ENCODE data around the gene RNF224. TPM values are rescaled to one million over a fixed set of nuclear protein-coding genes. Genes with fewer than 3 reads are reported as not detected.

The RNF224 gene
- total and polyA plus RNA-seq, 2 of the 13 experiments (the other 11 are each of a cell fraction or from before 2014, with no cell fraction given), result 0.09 TPM; not detected in 1

- TF ChIP-seq, protein P1, sequence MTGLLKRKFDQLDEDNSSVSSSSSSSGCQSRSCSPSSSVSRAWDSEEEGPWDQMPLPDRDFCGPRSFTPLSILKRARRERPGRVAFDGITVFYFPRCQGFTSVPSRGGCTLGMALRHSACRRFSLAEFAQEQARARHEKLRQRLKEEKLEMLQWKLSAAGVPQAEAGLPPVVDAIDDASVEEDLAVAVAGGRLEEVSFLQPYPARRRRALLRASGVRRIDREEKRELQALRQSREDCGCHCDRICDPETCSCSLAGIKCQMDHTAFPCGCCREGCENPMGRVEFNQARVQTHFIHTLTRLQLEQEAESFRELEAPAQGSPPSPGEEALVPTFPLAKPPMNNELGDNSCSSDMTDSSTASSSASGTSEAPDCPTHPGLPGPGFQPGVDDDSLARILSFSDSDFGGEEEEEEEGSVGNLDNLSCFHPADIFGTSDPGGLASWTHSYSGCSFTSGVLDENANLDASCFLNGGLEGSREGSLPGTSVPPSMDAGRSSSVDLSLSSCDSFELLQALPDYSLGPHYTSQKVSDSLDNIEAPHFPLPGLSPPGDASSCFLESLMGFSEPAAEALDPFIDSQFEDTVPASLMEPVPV (CRISPR knock-in tag; IDR thresholded peaks at IDR 0.05), result 0 out of 2 replicates have a peak, but pooled peaks have one; percentile 25
- TF ChIP-seq POGZ (CRISPR knock-in tag; IDR thresholded peaks at IDR 0.05) (peak; percentile 70), NFIB (CRISPR knock-in tag; IDR thresholded peaks at IDR 0.05; ENCODE audit: borderline replicate concordance) (no peak), FOSL2 (CRISPR knock-in tag; IDR thresholded peaks at IDR 0.05) (peak; percentile 14; the same call in 1 of the 2 replicates), HES4 (CRISPR knock-in tag; IDR thresholded peaks at IDR 0.05; ENCODE audit: borderline replicate concordance) (no peak; the same call in 1 of the 2 replicates), KAT2B (IDR thresholded peaks at IDR 0.05; ENCODE audit: borderline replicate concordance, low read depth, low read length) (no peak), NFIC (IDR thresholded peaks at IDR 0.05; ENCODE audit: low read length) (no peak), MYNN (CRISPR knock-in tag; IDR thresholded peaks at IDR 0.05; ENCODE audit: low read depth) (no peak), ZSCAN30 (CRISPR knock-in tag; IDR thresholded peaks at IDR 0.05) (no peak), ZBTB37 (CRISPR knock-in tag; IDR thresholded peaks at IDR 0.05) (no peak), ZNF562 (CRISPR knock-in tag; IDR thresholded peaks at IDR 0.05; ENCODE audit: borderline replicate concordance) (no peak), MTF1 (CRISPR knock-in tag; IDR thresholded peaks at IDR 0.05) (no peak), PAXIP1 (CRISPR knock-in tag; conservative IDR thresholded peaks at IDR 0.05) (0 out of 2 replicates have a peak, but pooled peaks have one; percentile 7), NAIF1 (CRISPR knock-in tag; IDR thresholded peaks at IDR 0.05; ENCODE audit: borderline replicate concordance) (no peak)
- TF ChIP-seq, protein P2, sequence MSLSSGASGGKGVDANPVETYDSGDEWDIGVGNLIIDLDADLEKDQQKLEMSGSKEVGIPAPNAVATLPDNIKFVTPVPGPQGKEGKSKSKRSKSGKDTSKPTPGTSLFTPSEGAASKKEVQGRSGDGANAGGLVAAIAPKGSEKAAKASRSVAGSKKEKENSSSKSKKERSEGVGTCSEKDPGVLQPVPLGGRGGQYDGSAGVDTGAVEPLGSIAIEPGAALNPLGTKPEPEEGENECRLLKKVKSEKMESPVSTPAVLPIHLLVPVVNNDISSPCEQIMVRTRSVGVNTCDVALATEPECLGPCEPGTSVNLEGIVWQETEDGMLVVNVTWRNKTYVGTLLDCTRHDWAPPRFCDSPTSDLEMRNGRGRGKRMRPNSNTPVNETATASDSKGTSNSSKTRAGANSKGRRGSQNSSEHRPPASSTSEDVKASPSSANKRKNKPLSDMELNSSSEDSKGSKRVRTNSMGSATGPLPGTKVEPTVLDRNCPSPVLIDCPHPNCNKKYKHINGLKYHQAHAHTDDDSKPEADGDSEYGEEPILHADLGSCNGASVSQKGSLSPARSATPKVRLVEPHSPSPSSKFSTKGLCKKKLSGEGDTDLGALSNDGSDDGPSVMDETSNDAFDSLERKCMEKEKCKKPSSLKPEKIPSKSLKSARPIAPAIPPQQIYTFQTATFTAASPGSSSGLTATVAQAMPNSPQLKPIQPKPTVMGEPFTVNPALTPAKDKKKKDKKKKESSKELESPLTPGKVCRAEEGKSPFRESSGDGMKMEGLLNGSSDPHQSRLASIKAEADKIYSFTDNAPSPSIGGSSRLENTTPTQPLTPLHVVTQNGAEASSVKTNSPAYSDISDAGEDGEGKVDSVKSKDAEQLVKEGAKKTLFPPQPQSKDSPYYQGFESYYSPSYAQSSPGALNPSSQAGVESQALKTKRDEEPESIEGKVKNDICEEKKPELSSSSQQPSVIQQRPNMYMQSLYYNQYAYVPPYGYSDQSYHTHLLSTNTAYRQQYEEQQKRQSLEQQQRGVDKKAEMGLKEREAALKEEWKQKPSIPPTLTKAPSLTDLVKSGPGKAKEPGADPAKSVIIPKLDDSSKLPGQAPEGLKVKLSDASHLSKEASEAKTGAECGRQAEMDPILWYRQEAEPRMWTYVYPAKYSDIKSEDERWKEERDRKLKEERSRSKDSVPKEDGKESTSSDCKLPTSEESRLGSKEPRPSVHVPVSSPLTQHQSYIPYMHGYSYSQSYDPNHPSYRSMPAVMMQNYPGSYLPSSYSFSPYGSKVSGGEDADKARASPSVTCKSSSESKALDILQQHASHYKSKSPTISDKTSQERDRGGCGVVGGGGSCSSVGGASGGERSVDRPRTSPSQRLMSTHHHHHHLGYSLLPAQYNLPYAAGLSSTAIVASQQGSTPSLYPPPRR (CRISPR knock-in tag; IDR thresholded peaks at IDR 0.05; ENCODE audit: borderline replicate concordance), result no peak
Measured at GRCh38 chr9:137205126-137206069, 21.9 kb upstream of the RNF224 start, which contains the start of the genes NDOR1 and TMEM203 (continued).
